GM19023 (cell line): ENCODE results near the gene CCDC150.
"Not testable (repeated sequence)": the region's sequence is repeated elsewhere in the genome, so short reads cannot be mapped to it uniquely, and the experiment has no call there.

Experiments
- ATAC-seq: cut with Tn5 transposase; IDR thresholded peaks from one replicate; pipeline ENCODE4 v1.9.1; 2021; ENCODE audit warnings: mild to moderate bottlenecking, moderate library complexity; ENCODE audit not compliant: unreplicated experiment

Gene CCDC150

DNA sequence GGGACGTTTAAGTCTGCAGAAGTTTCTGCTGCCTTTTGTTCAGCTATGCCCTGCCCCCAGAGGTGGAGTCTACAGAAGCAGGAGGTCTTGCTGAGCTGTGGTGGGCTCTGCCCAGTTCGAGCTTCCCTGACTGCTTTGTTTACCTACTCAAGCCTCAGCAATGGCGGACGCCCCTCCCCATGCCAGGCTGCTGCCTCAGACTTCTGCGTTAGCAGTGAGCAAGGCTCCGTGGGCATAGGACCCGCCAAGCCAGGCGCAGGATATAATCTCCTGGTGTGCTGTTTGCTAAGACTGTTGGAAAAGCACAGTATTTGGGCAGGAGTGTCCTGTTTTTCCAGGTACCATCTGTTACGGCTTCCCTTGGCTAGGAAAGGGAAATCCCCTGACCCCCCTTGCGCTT lies 70.5 kb downstream of the CCDC150 start:
- ATAC-seq = not testable (repeated sequence)

DNA sequence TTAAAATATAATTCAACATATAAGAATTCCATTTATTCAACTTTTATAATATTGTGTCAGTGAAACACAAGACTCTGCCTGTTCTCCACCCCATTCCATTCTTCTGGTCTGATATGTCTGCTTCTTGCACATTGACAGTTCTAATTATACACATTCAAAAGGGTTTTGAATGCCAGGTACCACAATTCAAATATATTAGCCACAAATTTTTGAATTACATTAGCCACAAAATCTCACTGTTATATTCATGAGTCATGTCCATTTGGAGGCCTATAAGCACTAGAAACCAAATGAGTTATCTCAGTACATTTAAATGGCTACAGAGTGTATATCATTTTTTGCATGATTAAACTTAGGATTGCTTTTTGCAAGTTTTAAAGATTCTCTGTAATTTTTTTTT lies 72.1 kb downstream of the CCDC150 start:
- ATAC-seq = no peak

DNA sequence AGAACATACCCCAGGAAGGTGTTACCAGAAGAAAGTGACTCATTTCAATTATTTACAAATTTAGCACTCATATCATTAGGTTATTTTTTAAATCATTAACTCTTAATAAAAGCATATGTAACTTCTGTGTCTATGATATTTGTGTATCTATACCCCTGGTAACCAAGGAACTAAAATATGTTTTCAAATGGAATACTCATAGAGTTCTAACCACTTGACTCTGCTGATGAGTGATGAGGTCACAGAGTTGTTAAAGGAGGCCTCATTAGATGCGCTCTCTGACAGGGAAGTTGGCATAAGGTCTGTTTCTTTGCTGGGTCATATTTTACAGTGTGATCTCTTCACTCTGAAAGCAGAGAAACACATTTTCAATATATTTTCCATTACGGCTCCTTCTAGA lies 73.4 kb downstream of the CCDC150 start:
- no peak for ATAC-seq

DNA sequence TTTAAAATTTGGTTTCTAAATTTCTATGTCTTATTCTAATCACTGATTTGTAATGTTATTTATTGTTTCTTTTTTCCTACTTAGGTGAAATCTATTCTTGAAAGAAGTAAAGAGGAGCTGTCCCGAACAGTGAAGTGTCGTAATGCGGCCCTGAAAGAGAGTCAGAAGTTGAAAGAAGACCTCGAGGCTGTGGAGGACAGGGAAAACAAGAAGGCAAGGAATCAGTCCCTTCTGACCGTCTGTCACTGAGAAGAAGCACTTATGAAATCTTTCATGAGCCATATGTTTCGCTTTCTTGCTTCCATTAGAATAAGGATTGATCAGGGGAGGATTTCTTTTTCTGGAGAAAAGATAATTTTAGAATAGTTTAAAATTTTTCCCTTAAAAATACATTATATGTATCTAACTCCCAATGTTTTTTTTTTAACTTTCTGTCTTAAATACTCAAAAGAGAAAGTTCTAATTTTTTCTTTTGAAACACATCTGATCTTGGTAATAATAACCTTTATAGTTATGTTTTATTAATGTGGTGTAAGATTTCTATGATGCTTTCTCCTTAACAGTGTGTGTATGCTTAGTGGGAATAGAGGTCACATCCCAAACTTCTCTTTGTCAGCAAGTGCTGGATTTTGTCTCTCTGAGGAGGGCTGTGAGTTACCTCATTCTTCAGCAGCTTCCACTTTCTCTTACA lies 79.0 kb downstream of the CCDC150 start:
- ATAC-seq = no peak

DNA sequence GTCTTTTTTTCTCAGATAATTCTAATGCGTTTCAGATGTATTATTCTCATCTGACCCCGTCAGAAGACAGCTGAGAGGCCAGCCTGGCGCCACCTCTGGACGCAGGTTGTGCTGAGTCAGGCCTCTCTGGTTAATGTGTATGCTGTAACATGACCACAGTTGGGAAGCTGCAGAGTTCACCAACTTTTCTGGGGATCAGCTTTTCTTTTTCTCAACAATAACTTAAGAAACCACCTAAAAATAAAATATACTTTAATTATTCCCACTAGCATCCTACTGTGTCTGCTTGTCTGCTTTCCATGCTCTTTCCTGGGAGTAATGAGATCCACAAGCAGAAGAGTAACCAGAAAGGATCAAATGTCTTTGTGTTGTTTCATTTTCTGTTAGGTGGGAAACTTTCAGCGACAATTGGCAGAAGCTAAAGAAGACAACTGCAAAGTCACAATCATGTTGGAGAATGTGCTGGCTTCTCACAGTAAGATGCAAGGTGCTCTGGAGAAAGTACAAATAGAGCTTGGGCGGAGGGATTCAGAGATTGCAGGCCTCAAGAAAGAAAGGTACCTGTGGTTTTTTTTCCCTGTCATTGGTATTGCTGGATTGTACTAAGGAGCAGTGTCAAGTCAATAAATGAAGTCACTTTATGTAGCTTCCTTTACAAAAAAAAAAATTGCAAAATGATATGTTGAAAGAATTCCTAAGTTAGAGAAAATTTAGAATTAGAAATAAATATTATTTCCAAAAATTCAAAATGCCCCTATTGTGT lies 79.8 kb downstream of the CCDC150 start:
- no peak for ATAC-seq

DNA sequence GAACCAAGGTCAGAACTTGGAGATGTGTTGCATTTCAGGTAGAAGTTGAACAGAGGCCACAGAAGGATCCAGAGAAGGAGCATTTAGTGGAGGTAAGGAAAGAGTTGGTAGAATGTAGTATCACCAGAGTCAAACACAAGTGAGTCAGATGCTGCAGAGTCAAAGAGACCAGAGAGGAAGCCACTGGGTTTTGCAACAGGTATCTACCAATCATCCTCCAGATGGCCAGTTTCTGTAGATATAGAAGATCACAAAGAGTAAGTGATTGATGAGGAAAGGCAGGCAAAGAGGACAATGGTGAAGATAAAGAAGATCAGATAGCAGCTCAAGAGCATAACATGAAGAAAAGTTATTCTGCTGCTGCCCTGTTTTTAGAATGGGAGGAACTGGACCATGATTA lies 84.1 kb downstream of the CCDC150 start:
- no peak for ATAC-seq

DNA sequence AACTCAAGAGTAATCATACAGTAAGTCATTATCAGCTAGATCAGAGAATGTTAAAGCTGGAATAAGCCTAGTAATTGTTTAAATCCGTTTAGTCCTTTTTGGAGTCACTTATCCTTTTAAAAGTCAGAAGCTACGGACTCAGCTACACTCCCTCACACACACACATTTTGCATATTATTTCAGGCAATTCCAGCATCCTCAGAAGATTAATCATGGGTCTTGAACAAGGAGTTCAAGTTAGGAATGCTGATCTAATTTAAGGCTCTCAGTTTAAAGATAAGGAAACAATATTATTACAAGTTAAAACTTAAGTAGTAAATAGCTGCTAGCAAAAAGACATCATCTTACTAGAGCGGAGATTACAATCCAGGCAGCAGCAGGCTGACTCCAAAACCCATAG lies 85.7 kb downstream of the CCDC150 start:
- ATAC-seq = no peak

DNA sequence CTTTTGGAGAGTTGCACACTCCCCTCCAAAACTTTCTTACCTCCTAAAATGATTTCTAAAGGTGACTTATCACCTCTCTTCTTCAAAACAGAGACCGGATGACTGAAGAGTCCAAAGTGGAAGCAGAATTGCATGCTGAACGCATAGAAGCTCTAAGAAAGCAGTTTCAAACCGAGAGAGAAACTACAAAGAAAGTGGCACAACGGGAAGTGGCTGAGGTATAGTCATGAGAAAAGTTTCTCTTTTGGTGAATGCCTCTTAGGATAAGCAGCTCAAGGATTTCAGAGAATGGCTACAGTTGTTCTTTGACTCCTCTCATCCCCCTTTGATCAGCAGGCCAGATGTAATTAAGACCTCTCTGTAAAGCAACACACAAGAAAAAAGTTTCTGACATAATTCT lies 86.4 kb downstream of the CCDC150 start:
- no peak for ATAC-seq

DNA sequence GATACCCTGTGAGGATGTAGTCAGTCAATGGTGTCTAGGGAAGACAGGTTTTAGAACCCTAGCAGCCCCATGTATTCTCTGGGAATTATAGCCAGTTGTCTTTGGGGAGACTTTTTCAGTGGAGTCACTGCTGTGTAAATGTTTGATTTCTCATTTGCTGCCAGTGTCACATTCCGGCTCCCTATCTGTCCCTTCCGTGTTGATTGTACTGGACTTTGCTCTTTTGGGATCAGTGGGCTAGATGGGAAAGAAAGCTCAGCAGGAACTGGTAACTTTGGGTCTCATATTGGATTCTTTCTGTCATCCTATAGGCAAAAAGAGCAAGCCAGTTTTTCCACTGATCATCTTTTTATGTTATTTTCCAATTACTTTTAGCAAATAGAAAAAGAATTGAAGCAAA lies 89.9 kb downstream of the CCDC150 start:
- no peak for ATAC-seq

DNA sequence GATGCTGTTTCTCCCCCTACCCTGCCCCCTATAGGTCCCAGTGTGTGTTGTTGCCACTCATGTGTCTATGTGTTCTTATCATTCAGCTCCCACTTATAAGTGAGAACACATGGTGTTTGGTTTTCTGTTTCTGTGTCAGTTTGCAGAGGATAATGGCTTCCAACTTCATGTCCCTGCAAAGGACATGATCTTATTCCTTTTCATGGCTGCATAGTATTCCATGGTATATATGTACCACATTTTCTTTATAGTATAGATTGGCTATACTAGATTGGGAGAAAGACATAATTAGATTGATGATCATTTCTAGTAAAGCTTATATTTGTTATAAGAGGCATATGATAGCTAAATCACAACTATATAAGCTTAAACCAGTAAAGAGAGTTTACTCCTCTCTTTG lies 97.1 kb downstream of the CCDC150 start:
- not testable (repeated sequence) for ATAC-seq

DNA sequence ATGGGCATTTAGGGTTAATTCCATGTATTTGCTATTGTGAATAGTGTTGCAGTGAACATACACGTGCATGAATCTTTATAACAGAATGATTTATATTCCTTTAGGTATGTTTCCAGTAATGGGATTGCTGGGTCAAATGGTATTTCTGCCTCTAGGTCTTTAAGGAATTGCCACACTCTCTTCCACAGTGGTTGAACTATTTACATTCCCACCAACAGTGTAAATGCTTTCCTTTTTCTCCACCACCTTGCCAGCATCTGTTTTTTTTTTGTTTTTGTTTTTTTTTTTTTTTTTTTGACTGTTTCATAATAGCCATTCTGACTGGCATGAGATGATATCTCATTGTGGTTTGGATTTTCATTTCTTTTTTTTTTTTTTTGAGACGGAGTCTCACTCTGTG lies 97.5 kb downstream of the CCDC150 start:
- no peak for ATAC-seq

DNA sequence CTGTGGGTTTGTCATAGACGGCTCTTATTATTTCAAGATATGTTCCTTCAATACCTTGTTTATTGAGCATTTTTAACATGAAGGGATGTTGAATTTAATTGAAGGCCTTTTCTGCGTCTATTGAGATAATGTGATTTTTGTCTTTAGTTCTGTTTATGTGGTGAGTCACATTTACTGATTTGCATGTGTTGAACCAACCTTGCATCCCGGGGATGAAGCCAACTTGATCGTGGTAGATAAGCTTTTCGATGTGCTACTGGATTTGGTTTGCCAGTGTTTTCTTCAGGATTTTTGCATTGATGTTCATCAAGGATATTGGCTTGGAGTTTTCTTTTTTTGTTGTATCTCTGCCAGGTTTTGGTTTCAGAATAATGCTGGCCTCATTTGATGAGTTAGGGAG lies 99.5 kb downstream of the CCDC150 start:
- no peak for ATAC-seq

DNA sequence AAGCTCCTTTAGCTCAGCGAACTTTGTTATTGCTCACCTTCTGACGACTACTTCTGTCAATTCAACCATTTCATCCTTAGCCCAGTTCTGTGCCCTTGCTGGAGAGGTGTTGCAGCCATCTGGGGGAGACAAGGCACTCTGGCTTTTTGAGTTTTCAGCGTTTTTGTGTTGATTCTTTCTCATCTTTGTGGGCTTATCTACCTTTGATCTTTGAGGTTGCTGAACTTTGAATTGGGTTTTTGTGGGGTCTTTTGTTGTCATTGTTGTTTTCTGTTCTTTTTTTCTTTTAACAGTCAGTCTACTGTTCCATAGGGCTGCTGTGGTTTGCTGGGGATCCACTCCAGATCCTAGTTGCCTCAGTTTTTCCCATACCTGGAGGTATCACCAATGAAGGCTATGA lies 102.7 kb downstream of the CCDC150 start:
- no peak for ATAC-seq

DNA sequence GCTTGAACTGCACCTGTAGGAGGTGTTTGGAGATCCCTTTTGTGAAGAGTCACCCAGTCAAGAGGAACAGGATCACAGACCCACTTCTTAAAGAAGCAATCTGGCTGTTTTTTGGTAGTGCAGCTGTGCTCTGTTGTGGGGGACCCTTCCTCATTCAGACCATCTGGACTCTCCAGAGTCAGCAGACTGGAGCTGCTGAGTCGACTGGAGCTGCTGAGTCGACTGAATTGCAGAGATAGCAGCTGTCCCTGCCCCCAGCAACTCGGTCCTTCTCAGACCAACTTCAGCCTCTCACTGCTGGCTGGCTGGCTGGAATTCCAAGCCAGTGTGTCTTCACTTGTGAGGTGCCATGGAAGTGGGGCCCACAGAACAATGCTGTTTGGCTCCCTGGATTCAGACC lies 103.2 kb downstream of the CCDC150 start:
- ATAC-seq = no peak

DNA sequence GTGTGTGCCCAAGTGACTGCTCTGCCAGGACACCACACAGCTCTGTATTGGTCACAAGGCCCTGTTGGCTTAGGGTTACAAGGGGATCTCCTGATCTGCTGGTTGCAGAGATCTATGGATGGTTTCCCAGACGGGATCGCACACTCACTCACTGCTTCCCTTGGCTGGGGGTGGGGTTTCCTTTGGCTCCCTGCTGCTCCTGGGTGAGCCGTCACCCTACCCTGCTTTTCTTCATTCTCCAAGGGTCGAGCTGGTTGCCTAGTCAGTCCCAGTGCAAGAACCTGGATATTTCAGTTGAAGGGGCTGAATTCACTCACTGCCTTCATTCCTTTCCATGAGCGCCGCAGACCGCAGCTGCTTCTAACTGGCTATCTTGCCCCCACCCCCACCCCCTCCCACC lies 103.7 kb downstream of the CCDC150 start:
- ATAC-seq = no peak

DNA sequence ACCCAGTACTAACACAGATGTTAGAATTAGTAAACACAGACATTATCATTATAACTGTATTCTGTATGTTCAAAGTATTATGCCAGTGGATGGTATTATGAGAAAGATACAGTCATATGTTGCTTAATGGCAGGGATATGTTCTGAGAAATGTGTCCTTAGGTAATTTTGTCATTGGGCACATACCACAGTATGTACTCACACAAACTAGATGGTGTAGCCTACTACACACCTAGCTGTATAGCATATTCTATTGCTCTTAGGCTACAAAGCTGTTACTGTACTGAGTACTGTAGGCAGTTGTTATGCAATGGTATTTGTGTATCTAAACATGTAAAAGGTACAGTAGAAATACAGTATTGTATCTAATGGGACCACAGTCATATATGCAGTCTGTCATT lies 106.2 kb downstream of the CCDC150 start:
- no peak for ATAC-seq

DNA sequence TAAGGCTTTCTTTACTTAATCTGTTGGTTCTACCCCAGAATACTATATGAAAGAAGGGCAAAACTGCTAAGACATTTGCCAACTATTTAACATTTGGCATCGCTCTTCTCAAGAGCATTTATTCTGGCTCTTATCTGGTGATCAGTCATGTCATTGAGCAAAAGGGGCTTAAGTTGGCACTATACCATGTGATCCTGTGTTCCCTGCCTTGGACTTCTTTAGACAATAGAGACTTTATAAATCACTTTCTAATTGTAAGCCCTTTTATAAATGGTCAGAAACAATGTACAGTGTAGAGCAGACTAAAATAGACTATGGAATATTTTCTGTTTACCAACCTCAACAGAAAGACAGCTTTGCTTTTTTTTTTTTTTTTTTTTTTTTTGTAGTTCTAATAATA lies 107.9 kb downstream of the CCDC150 start:
- no peak for ATAC-seq

DNA sequence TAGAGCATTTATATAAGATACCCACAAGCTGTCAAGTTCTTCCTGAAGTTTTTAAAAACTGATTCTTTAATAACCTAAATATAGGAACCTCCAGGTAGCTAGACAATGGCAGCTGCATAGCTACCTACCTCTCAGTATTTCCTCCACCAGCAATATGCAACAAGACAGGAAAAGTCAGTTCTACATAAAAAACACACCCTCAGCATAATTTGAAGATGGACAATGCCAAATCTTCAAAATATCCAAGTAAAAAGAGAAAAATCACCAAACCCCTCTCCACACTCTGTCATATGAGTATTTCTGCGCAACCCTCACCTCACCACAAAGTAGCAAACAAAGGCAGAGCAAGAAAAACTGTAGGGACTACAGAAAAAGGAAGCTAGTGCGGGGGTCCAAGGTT lies 108.6 kb downstream of the CCDC150 start:
- ATAC-seq = no peak

DNA sequence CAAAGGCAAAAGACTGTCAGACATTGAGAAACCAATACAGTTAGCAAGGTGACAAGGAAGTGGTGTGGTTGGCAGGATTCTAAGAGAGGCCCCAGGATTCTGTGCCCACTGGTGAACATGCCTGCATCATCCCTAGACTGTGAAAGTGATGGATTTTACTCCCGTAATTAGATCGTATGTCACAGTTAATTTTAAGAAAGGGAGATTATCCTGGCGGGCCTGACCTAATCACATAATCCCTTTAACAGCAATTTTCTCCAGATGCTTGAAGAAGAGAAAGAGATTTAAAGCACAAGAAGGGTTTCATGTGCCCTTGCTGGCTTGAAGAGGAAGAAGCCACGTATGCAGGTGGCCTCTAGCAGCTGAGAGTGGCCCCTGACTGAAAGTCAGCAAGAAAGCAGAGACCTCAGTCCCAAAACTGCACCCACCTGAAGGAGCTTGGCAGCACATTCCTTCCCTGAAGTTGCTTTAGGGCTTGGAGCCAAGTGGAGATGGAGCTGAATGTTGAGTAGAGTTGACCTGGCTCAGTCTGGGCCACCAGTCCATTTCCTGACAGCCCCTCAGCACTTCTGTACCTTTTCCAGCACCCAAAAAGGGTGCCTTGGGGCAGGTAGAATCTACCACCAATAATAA lies 110.9 kb downstream of the CCDC150 start:
- ATAC-seq = no peak

DNA sequence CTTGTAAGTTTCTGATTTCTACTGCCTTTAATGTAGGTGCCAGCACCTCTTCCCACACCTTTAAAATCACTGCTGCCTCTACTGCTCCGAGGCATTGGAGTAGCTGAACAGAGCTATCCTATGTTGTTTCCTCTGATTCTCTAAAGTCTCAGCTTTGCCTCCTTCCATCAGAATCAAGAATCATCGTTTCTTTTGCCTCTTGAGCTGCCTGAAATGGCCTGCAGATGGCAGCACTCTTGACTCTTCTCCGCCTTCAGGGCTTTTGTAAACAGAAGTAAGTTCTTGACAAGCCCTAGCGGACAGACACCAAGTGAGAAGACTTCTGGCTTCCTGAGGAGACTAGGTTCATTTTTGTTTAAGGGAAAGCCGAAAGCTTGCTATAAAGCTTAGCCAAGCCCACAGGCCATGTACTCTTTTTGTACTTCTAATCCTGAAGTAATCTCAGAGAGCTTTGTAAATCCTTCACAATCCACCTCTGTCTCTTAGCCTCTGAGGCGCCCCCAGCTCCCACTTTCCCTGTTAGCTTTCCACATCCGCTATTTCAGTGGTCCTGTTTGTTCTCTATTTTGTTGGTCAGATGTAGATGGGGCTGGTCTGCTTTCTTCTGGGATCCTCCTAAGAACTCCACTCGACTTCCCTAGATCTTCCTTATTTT lies 111.6 kb downstream of the CCDC150 start:
- ATAC-seq = peak; percentile 95

DNA sequence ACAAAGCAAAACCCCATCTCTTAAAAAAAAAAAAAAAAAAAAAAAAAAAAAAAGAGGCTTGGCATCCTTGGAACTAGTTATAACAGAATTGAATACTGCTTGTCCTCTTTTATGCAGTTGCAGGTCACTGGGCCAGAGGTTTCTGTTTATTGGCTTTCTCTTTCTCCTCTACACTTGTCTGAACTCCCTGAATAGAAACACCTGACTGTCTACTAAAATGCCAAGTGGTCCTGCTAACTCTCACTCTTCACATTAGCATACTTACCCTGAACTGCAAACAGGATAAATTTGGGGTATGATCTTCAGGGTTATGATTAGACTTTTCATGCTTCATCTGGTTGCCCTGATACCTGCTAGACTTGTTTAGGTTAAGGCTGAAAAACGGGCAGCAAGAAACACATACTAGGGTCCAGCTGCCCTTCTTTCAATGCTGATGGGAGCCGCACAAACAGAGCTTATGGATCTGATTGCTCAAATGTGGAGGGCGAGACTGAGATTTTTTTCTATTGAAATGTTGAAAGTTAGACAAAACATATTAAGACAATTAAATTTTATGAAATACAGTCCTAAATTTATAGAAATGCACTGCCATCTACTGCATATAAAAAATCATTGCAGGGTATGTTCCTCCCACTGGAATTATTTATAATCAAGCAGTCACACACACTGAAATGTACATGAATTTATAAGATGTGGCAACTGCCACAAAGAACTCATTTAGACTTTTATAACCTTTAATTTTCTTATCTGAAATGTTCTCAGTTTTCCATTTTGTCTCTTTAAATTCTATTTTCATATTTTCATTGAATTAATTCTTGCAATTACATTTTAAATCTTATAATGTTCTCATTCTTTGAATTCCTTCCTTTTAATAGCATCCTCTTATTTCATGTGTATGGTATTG lies 119.2 kb downstream of the CCDC150 start:
- ATAC-seq = no peak
